HUES6 (cell line): ENCODE measurements around the gene LRCH3.
A peak's percentile ranks its signal among the peaks of the same experiment; 100 is the strongest.

ENCODE experiments used
- H3K27ac ChIP-seq: 2 replicates; pipeline ENCODE4 v1.7.0; 2013; ENCODE audit warnings: low read depth, mild to moderate bottlenecking, low read length, inconsistent platforms
- H3K27me3 ChIP-seq: 2 replicates; pipeline ENCODE4 v1.6.1; 2013; ENCODE audit warnings: low read length; ENCODE audit not compliant: control insufficient read depth, insufficient read depth
- H3K36me3 ChIP-seq: 2 replicates; pipeline ENCODE4 v1.6.1; 2013; ENCODE audit warnings: low read length; ENCODE audit not compliant: control insufficient read depth, insufficient read depth
- H3K4me1 ChIP-seq: 2 replicates; pipeline ENCODE4 v1.6.1; 2013; ENCODE audit warnings: low read length; ENCODE audit not compliant: control insufficient read depth, insufficient read depth
- H3K4me3 ChIP-seq: 2 replicates; pipeline ENCODE4 v1.5.1; 2013; ENCODE audit warnings: low read depth, low read length
- H3K9ac ChIP-seq: one replicate; pipeline ENCODE4 v1.6.1; 2013; ENCODE audit warnings: mild to moderate bottlenecking, low read length
- H3K9me3 ChIP-seq: 2 replicates; pipeline ENCODE4 v1.6.1; 2013; ENCODE audit warnings: low read depth, low read length; ENCODE audit not compliant: control insufficient read depth, insufficient read depth

Gene LRCH3

DNA sequence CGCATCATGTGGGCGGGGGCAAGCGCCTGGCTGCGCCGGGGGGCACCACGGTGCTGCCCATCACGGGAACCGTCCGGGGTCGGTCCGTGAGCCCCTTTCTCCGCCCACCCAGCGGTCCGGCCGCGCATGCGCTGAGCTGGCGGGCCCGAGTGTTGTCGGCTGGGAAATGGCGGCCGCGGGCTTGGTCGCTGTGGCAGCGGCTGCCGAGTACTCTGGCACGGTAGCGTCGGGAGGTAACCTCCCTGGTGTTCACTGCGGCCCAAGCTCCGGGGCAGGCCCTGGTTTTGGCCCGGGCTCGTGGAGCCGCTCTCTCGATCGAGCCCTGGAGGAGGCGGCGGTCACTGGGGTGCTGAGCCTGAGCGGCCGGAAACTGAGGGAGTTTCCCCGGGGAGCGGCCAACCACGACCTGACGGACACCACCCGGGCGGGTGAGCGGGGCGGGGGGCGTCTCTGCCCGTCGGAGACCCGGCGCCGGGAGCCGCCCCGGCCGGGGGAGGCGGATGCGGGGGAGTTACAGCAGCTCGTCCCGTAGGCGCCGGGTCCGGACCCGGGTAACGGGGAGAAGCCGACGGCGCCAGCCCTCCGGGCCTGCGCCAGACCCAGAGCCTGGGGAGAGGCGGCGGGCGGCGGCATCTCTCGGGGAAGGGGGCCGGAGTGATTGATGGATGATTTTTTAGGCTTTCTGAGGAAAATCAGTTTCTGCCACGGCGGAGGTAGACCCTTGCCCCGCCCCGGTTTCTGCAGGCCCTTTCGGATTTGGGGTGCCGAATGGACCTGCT lies at the start of gene LRCH3:
Gene LRCH3 (plus strand): TSS at position 142 of the 779 bp plus-strand sequence. CDS start 25 bp downstream, at position 167.
- peak within 1 kb of the TSS; percentile 93 for H3K4me3 ChIP-seq
- no peaks in the 10 kb centered on the region for H3K27me3 ChIP-seq
- H3K9ac ChIP-seq = peak within 1 kb of the TSS; percentile 96
- no peaks in the 10 kb centered on the region for H3K9me3 ChIP-seq
- H3K4me1 ChIP-seq = no peaks in the 10 kb centered on the region
- H3K36me3 ChIP-seq = no peaks in the 10 kb centered on the region; the same call in 1 of the 2 replicates
- H3K27ac ChIP-seq = peak within 1 kb of the TSS; percentile 95

DNA sequence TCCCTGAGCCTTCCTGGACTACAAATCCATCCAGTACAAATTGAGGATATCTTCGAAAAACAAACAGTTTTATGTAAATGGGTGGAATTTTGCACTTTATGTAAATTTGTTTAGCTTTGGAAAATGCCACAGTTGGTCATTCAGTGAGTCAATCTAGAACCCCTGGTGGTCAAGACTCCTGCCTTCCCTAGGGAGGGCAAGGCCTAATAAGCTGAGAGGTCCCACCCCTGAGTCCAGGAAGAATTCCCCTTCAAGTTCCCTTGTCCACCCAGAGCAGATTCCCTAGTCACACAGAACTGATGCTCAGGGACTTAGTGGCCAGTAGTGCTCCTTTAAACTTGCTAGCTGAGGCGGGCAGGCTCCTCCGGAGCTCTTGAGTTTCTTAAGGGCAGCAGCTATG lies 48.3 kb upstream of the LRCH3 start:
- H3K4me3 ChIP-seq = no peak overlapping the region

DNA sequence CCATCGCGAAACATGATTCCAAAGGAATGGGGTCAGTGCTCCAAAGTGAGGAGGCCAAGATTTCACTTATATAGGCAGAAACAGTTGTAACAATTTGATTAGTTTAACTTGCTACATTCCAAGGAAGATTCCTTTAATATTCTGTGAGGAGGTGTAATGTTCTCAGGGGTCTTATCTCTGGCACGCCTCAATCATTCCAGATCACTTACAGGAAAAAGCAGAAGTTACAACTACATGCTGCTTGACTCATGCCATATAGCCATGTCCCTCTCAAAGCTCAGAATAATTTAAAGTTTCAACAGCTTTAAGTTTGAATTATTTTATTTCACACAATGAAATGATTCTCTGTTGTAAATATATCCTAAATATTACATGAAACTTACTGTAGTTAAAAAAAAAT lies 44.8 kb upstream of the LRCH3 start:
- no peak overlapping the region for H3K4me3 ChIP-seq
- H3K36me3 ChIP-seq = no peaks in the 10 kb centered on the region
- peaks cover 4% of the 10 kb centered on the region; the same call in 1 of the 2 replicates for H3K4me1 ChIP-seq
- H3K9ac ChIP-seq = no peak overlapping the region
- no peaks in the 10 kb centered on the region for H3K9me3 ChIP-seq
- H3K27ac ChIP-seq = no peak overlapping the region
- H3K27me3 ChIP-seq = peaks cover 20% of the 10 kb centered on the region

More for the DNA sequence above, 48.3 kb upstream of the LRCH3 start:
- H3K4me1 ChIP-seq = no peaks in the 10 kb centered on the region
- H3K27me3 ChIP-seq = no peaks in the 10 kb centered on the region
- H3K27ac ChIP-seq = no peak overlapping the region
- no peaks in the 10 kb centered on the region for H3K36me3 ChIP-seq
- H3K9ac ChIP-seq = no peak overlapping the region
- H3K9me3 ChIP-seq = no peaks in the 10 kb centered on the region

DNA sequence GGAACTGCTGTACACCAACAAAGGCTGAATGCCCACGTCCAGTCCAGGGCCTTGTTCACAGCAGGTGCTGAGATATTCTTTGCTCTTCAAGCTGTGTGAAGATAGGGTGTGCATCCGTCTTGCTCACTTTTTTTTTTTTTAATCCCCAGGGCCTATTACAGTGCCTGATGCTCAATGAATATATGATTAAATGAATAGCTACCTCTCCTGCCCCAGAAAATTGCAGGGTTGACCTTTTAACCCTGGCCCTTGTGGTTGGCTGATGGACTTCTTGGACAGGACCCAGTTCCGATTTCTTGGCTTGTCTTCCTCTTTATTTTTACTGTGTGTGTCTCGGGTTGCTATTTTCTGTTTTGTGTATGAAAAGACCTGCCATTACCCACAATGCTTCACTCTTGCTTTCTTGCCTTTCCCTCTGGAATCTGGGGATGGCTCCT lies 44.2 kb upstream of the LRCH3 start:
- H3K9ac ChIP-seq = no peak overlapping the region
- no peak overlapping the region for H3K27ac ChIP-seq
- peaks cover 6% of the 10 kb centered on the region; the same call in 1 of the 2 replicates for H3K4me1 ChIP-seq
- no peak overlapping the region for H3K4me3 ChIP-seq
- peaks cover 25% of the 10 kb centered on the region for H3K27me3 ChIP-seq
- H3K9me3 ChIP-seq = no peaks in the 10 kb centered on the region
- H3K36me3 ChIP-seq = no peaks in the 10 kb centered on the region

DNA sequence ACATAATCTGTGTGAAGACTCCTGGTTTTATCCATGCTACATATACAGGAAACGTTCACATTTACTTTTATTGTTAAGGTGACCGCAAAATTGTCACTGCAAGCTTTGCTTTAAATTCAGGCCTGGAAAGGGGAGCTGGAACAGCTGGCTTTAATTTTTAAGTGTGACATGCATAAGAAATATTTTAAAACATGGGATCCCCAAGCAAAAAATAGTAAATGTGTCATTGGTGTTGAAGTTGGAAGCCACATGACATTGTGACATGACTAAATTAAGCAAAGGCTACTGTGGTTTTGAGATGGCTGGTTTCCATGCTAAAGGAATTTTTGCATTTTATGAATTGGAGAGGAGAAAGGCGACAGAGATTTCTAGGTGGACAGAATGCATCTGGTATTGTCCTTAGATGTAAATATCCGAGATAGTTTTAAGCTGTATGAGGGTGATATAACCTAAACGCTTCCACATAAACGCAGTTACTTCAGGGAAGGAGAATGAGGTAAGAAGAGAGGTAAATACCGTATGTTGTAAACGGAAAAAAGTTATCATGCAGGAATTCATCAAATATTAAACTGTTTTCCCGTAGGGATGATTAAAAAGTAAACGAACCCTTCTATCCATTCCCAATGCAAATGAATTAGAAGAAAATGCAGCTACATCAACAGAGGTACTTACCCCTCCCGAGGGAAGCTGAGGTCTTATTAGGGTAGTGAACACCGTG lies 42.3 kb upstream of the LRCH3 start:
- H3K27ac ChIP-seq = no peak overlapping the region
- no peaks in the 10 kb centered on the region for H3K9me3 ChIP-seq
- peak overlapping the region; percentile 59 for H3K9ac ChIP-seq
- peaks cover 25% of the 10 kb centered on the region for H3K27me3 ChIP-seq
- H3K4me1 ChIP-seq = peaks cover 6% of the 10 kb centered on the region; the same call in 1 of the 2 replicates
- peak overlapping the region; percentile 81 for H3K4me3 ChIP-seq
- no peaks in the 10 kb centered on the region for H3K36me3 ChIP-seq

DNA sequence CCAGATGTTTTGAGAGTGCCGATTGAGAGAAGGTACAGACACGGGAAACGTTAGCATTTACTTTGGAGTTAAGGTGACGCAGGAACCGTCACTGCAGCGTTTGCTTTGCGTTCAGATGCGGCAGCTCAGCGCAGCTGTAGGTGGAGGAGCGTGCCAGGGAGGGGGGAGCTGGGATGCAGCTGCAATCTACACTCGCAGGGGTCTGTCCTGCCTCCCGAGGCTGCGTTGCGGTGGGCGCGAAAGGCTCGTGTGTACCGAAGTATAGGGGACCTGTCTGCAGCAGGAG lies 41.8 kb upstream of the LRCH3 start:
- peak overlapping the region; percentile 81 for H3K4me3 ChIP-seq
- H3K9ac ChIP-seq = peak overlapping the region; percentile 59
- H3K36me3 ChIP-seq = no peaks in the 10 kb centered on the region

DNA sequence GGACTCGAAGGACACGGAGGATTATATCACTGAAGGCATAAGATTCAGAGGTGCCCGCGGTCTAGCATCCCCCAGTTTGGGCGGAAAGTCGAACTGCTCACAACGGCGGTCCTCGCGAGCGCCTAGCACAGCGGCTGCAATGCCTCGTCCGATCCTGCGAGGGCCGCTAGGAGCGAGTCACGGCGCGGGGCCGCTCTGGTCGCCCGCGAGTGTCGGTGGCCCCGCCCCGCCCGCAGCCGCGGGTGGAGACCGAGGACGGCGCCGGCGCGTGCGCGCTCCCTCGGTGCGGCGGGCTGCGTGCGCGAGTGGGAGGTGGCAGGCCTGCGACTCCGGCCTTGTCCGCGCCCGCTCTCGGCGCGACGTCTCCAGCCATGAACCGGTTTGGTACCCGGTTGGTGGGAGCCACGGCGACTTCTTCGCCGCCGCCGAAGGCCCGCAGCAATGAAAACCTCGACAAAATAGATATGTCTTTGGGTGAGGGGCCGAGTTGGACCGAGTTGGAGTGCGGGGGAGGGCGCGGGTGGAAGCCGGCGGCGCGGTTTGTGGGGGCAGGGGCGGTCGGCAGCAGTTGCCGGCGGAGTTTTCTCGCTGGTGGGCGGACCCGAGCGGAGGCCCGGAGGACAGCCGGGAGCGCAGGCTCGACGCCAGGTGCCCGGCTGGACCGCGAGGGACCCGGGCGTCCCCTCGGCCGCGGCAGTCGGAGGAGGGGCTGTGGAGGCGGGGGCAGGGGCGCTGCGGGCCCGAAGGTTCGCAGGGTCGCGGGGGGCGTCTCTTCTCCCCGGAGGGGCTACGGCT lies 41.3 kb upstream of the LRCH3 start, which contains the start of gene FYTTD1:
Gene FYTTD1 (plus strand): TSS at position 283 of the 795 bp plus-strand sequence. CDS start 89 bp downstream, at position 372.
- Histone ChIP-seq H3K27me3 (peaks cover 25% of the 10 kb centered on the region), H3K4me3 (peak within 1 kb of the TSS; percentile 81), H3K27ac (no peak within 1 kb of the TSS), H3K4me1 (peaks cover 6% of the 10 kb centered on the region; the same call in 1 of the 2 replicates), H3K36me3 (no peaks in the 10 kb centered on the region), H3K9ac (peak within 1 kb of the TSS; percentile 59), H3K9me3 (no peaks in the 10 kb centered on the region)

More for the DNA sequence above, 41.8 kb upstream of the LRCH3 start:
- Histone ChIP-seq H3K4me1 (peaks cover 6% of the 10 kb centered on the region; the same call in 1 of the 2 replicates), H3K27ac (no peak overlapping the region), H3K27me3 (peaks cover 25% of the 10 kb centered on the region), H3K9me3 (no peaks in the 10 kb centered on the region)

DNA sequence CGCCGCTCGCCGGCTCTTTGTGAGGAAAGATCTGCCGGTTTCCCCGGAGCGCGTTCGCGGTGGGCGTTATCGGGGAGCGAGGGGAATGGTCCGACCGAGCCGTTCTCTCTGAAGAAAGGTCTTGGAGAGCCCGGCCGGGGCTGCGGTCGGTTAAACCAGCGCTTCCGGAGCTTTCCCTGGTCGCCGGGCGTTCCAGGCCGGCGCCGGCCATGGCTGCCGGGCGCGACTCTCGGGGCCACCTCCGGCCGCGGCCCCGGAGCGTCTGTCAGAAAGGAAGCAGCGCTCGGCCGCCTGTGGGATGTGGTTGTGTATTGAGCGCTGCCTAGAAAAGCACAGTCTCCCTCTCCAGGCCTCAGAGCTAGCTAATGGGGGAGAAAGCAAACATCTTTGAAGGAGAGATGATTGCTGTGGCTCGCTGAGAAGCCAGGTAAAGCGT lies 40.6 kb upstream of the LRCH3 start:
- Histone ChIP-seq H3K9me3 (no peaks in the 10 kb centered on the region), H3K27ac (no peak overlapping the region), H3K36me3 (no peaks in the 10 kb centered on the region), H3K4me1 (peaks cover 6% of the 10 kb centered on the region; the same call in 1 of the 2 replicates), H3K27me3 (peaks cover 25% of the 10 kb centered on the region), H3K4me3 (peak overlapping the region; percentile 81), H3K9ac (peak overlapping the region; percentile 59)

DNA sequence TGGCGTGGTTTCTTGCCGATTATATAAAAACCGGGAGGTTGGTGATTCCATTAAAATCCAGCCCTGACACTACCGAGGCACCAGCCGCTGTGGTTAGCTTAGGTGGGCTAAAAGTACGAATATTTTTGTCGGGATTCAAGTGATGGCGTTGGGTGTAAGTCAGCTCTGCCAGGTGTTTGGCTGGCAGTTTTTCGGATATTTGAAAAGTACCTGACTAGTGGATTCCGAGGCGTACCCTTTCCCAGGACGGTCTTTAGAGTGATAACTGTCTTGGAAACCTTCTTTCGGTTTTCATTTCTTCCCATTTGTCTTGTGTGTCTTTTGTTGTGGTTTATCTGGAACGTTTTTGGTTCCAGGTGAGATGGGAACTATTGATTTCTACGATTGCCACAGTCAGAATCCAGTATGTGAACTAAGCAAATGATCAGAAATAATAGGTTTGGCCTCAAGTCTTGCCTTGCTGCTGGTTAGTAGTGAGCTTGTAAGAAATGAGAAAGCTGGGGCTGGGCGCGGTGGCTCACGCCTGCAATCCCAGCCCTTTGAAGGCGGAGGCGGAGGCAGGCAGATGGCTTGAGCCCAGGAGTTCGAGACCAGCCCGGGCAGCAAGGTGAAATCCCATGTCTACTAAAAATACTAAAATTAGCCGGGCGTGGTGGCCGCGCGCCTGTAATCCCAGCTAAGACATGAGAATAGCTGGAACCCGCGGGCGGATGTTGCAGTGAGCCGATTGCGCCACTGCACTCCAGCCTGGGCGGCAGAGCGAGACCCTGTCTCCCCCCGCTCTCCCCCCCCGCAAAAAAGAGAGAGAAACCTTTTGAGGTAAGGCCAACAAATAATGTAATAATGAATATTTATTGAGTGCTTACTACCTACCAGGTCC lies 40.0 kb upstream of the LRCH3 start:
- no peak overlapping the region for H3K27ac ChIP-seq
- peaks cover 25% of the 10 kb centered on the region for H3K27me3 ChIP-seq
- H3K9ac ChIP-seq = peak overlapping the region; percentile 59
- no peaks in the 10 kb centered on the region for H3K36me3 ChIP-seq
- peaks cover 6% of the 10 kb centered on the region; the same call in 1 of the 2 replicates for H3K4me1 ChIP-seq
- no peaks in the 10 kb centered on the region for H3K9me3 ChIP-seq
- peak overlapping the region; percentile 81 for H3K4me3 ChIP-seq

DNA sequence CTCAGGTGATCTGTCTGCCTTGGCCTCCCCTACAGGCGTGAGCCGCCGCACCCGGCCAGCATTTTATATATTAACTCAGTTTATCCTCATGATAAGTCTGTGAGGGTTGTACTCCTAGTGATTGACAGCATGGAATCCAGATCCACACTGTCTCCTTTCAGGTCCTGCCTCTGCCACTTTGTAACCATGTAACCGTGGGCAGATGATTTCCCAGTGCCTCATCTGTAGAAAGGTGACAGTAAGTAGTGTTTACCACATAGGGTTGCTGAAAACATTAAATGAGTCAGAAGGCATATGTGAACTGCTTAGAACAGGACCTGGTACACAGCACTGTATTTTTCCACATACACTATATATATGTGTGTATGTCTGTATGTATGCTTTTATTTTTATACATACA lies 38.9 kb upstream of the LRCH3 start:
- no peaks in the 10 kb centered on the region for H3K9me3 ChIP-seq
- H3K27me3 ChIP-seq = peaks cover 25% of the 10 kb centered on the region
- H3K9ac ChIP-seq = no peak overlapping the region
- H3K27ac ChIP-seq = no peak overlapping the region
- no peaks in the 10 kb centered on the region for H3K36me3 ChIP-seq
- peaks cover 6% of the 10 kb centered on the region; the same call in 1 of the 2 replicates for H3K4me1 ChIP-seq
- H3K4me3 ChIP-seq = no peak overlapping the region
